Sigmoid colon (tissue), 4 donors: ENCODE data around the gene MTCP1.

Experiments
- EP300 ChIP-seq, 4 donors: sonication (generic); formaldehyde crosslinking; IDR thresholded peaks; one replicate each; pipeline ENCODE4 v1.6.1; 2017; ENCODE audit warnings: antibody characterized with exemption in 4 of 4
- POLR2AphosphoS5 ChIP-seq, 4 donors: sonication (generic); formaldehyde crosslinking; IDR thresholded peaks; one replicate each; pipeline ENCODE4 v1.6.1; 2017; ENCODE audit warnings: antibody characterized with exemption in 4 of 4
- TF ChIP-seq, protein P1 (sequence below), 4 experiments: fragments of 450-650 bp in 3 of 4; fragments of 200-600 bp in 1 of 4; IDR thresholded peaks; one replicate each; pipeline ENCODE4 v1.5.1; 2016 to 2019; ENCODE audit warnings: antibody characterized with exemption in 4 of 4, mild to moderate bottlenecking in 3 of 4, moderate library complexity in 2 of 4

DNA sequence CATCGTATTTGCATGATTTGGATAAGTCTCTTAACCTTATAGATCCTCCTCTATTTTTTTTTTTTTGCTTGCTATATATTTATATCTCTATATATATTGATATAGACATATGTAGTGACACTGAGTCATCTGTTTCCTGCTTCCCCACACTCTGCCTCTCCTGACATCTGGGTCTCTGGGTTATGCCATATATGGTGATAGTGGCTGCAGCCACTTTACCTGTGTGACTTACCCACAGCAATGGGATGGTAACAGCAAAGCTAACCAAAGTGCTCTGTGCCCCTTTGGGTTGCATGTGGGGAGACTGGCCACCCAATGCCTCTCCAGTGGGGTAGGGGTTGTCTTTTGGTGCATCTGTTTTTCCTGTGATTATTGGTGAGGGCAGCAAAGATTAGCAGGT, 14.5 kb downstream of the MTCP1 start:
- TF ChIP-seq, protein P1, sequence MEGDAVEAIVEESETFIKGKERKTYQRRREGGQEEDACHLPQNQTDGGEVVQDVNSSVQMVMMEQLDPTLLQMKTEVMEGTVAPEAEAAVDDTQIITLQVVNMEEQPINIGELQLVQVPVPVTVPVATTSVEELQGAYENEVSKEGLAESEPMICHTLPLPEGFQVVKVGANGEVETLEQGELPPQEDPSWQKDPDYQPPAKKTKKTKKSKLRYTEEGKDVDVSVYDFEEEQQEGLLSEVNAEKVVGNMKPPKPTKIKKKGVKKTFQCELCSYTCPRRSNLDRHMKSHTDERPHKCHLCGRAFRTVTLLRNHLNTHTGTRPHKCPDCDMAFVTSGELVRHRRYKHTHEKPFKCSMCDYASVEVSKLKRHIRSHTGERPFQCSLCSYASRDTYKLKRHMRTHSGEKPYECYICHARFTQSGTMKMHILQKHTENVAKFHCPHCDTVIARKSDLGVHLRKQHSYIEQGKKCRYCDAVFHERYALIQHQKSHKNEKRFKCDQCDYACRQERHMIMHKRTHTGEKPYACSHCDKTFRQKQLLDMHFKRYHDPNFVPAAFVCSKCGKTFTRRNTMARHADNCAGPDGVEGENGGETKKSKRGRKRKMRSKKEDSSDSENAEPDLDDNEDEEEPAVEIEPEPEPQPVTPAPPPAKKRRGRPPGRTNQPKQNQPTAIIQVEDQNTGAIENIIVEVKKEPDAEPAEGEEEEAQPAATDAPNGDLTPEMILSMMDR (IDR thresholded peaks at IDR 0.05) = no peak
- no peak for TF ChIP-seq EP300 (IDR thresholded peaks at IDR 0.05)
- TF ChIP-seq POLR2AphosphoS5 (IDR thresholded peaks at IDR 0.05) = no peak
